Measurements from ENCODE around the gene GAB2. TPM values are rescaled to one million over a fixed set of nuclear protein-coding genes. Genes with fewer than 3 reads are reported as not detected.
A peak's percentile ranks its signal among the peaks of the same experiment; 100 is the strongest.

GAB2 gene
- total and polyA plus RNA-seq, 10 of the 15 experiments (the other 5 are each of a cell fraction or from before 2014, with no cell fraction given), result 0.69 to 12.6 (median 3.8) TPM

DNA sequence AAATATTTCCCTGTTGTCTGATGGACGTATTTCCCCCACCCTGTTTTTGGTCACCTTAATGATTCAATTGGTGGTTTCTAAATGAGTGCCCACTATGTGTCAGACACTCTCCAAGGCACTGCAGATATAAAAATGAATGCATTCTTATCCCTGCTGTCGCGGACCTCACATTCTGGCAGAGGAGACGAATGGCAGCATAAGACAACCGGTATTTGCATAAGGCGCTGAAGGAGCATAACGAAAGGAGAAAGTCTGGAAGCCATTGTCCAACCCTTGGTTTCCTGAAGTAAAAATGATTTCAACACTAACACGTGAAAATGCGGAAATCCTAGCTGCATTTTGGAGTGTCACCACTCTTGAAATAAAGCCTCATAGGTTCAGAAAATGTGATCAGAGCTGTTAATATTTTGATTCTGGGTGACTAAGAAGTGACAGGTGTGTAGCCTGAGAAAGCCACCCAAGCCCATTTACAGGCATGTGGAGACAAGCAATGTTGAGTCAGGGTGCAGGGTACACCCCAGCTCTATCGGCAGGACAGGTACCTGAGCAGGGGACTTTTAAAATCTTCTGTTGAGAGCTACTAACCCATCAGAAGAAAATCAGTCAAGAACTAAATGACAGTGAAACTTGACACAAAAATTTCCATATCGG lies 10.1 kb upstream of the GAB2 start (continued):
- TF ChIP-seq, protein P1, sequence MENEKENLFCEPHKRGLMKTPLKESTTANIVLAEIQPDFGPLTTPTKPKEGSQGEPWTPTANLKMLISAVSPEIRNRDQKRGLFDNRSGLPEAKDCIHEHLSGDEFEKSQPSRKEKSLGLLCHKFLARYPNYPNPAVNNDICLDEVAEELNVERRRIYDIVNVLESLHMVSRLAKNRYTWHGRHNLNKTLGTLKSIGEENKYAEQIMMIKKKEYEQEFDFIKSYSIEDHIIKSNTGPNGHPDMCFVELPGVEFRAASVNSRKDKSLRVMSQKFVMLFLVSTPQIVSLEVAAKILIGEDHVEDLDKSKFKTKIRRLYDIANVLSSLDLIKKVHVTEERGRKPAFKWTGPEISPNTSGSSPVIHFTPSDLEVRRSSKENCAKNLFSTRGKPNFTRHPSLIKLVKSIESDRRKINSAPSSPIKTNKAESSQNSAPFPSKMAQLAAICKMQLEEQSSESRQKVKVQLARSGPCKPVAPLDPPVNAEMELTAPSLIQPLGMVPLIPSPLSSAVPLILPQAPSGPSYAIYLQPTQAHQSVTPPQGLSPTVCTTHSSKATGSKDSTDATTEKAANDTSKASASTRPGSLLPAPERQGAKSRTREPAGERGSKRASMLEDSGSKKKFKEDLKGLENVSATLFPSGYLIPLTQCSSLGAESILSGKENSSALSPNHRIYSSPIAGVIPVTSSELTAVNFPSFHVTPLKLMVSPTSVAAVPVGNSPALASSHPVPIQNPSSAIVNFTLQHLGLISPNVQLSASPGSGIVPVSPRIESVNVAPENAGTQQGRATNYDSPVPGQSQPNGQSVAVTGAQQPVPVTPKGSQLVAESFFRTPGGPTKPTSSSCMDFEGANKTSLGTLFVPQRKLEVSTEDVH (IDR thresholded peaks at IDR 0.05; ENCODE audit: low read depth, partially characterized antibody), result no peak
- TF ChIP-seq ZNF592 (IDR thresholded peaks at IDR 0.05) (no peak), RBBP5 (conservative IDR thresholded peaks at IDR 0.05) (no peak), GABPA (IDR thresholded peaks at IDR 0.05; ENCODE audit: low read depth) (no peak), ZNF274 (IDR thresholded peaks at IDR 0.05; ENCODE audit: insufficient read depth, insufficient read length) (no peak), NBN (IDR thresholded peaks at IDR 0.05) (no peak), EP300 (IDR thresholded peaks at IDR 0.05; ENCODE audit: borderline replicate concordance in 1 of 2, control insufficient read depth in 1 of 2, low read depth in 2 of 2, low read length in 2 of 2) (peak in 1 of 2 experiments; percentile 59; a peak in 1 of 4 replicates), FOXK2 (IDR thresholded peaks at IDR 0.05) (no peak), IRF3 (IDR thresholded peaks at IDR 0.05) (no peak), SIX5 (IDR thresholded peaks at IDR 0.05; ENCODE audit: low read depth, low read length, severe bottlenecking) (no peak), PKNOX1 (IDR thresholded peaks at IDR 0.05) (no peak), POU2F2 (IDR thresholded peaks at IDR 0.05; ENCODE audit: borderline replicate concordance, low read depth, low read length) (peak; percentile 87; the same call in 2 of the 3 replicates), ZNF384 (IDR thresholded peaks at IDR 0.05; ENCODE audit: borderline replicate concordance, low read depth, low read length) (no peak), SIN3A (IDR thresholded peaks at IDR 0.05; ENCODE audit: low read depth, low read length) (no peak)
- TF ChIP-seq, protein P2, sequence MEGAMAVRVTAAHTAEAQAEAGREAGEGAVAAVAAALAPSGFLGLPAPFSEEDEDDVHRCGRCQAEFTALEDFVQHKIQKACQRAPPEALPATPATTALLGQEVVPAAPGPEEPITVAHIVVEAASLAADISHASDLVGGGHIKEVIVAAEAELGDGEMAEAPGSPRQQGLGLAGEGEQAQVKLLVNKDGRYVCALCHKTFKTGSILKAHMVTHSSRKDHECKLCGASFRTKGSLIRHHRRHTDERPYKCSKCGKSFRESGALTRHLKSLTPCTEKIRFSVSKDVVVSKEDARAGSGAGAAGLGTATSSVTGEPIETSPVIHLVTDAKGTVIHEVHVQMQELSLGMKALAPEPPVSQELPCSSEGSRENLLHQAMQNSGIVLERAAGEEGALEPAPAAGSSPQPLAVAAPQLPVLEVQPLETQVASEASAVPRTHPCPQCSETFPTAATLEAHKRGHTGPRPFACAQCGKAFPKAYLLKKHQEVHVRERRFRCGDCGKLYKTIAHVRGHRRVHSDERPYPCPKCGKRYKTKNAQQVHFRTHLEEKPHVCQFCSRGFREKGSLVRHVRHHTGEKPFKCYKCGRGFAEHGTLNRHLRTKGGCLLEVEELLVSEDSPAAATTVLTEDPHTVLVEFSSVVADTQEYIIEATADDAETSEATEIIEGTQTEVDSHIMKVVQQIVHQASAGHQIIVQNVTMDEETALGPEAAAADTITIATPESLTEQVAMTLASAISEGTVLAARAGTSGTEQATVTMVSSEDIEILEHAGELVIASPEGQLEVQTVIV (IDR thresholded peaks at IDR 0.05; ENCODE audit: borderline replicate concordance, partially characterized antibody), result no peak
